Esophagus squamous epithelium (tissue), 5 donors: Measurements from ENCODE around the gene NAT9. TPM values are rescaled to one million over a fixed set of nuclear protein-coding genes. Genes with fewer than 3 reads are reported as not detected.

ENCODE experiments used
- DNase-seq: peaks from one replicate; lab custom pipeline; 2025; lab: John Stamatoyannopoulos, UW
- H3K27ac ChIP-seq, 4 donors: fragments of 200-600 bp; sonication (generic); one replicate each; pipeline ENCODE4 v1.5.1; 2016 to 2019; ENCODE audit warnings: mild to moderate bottlenecking in 1 of 4
- H3K27me3 ChIP-seq, 4 donors: fragments of 200-600 bp; sonication (generic); 1 replicate in 3 of 4; 2 replicates in 1 of 4; pipeline versions ENCODE4 v1.5.1 to v1.6.0; 2017 to 2021; ENCODE audit warnings: antibody characterized with exemption in 1 of 4
- H3K36me3 ChIP-seq, 3 donors: fragments of 200-600 bp; sonication (generic); one replicate each; pipeline ENCODE4 v1.5.1; 2016 to 2019
- H3K4me1 ChIP-seq, 3 donors: fragments of 200-600 bp; sonication (generic); one replicate each; pipeline ENCODE4 v1.5.1; 2017 to 2019
- H3K4me3 ChIP-seq, 4 donors: fragments of 200-600 bp; sonication (generic); 1 replicate in 3 of 4; 2 replicates in 1 of 4; pipeline ENCODE4 v1.5.1; 2016 to 2019; ENCODE audit warnings: mild to moderate bottlenecking in 2 of 4, moderate library complexity in 1 of 4
- H3K9me3 ChIP-seq, 3 donors: fragments of 200-600 bp; sonication (generic); one replicate each; pipeline ENCODE4 v1.5.1; 2016 to 2019
- POLR2A ChIP-seq, 4 donors: fragments of 450-650 bp; IDR thresholded peaks; one replicate each; pipeline ENCODE4 v1.6.1; 2017; ENCODE audit warnings: antibody characterized with exemption in 4 of 4, mild to moderate bottlenecking in 4 of 4, moderate library complexity in 3 of 4
- WGBS, 2 donors: methylation state at CpG; one replicate each; pipeline ENCODE4 v1.1.5; 2018; 5-methylcytosine and 5-hydroxymethylcytosine counted together
- intact Hi-C: fragments of 100-400 bp; cut with DNase I; formaldehyde crosslinking; loops from one replicate; pipeline ENCODE4 v1.15.0; 2022
- total RNA-seq, 4 donors: library from RNA; depleted of rRNA; stranded (reverse); fragments of >200 nt; gene quantifications; one replicate each; pipeline ENCODE4 v1.1.0, GENCODE V29; 2016
- TF ChIP-seq, protein P1 (sequence below), 6 experiments: fragments of 450-650 bp in 4 of 6; fragments of 200-600 bp in 2 of 6; sonication (generic) in 2 of 6; IDR thresholded peaks; one replicate each; pipeline ENCODE4 v1.5.1; 2016 to 2019; ENCODE audit warnings: antibody characterized with exemption in 6 of 6, mild to moderate bottlenecking in 4 of 6, moderate library complexity in 4 of 6
- donor health status: DM: yes; HTN: yes; CAD: no.

Gene NAT9
- total RNA-seq, 4 donors from 2014 or later = 17.3 to 29.8 (median 24.5) TPM

DNA sequence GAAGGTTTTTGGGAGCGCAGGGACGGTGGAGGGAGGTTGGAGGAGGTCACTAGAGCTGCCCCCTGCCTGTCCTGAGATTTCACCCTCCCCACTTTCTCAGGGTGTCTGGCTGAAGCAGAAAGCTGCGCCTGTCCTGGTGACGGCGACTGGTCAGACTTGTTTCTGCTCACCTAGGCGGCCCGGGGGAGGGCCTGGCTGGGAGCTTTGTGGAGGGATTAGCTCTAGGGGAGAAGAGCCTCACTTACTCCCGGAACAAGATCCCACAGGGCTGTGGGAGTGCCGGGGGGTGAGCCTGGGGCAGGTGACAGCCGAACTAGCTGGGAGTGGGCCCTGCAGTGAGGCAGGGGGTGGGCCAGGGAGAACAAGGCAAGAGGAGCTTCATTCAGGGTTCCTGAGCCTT lies 16.2 kb downstream of the NAT9 start:
- WGBS, 2 donors = 16 to 75% methylated on average over 2 to 4 of the region's 10 CpGs
- intact Hi-C loops = no loop called here
- TF ChIP-seq POLR2A (IDR thresholded peaks at IDR 0.05) = no peak
- TF ChIP-seq, protein P1, sequence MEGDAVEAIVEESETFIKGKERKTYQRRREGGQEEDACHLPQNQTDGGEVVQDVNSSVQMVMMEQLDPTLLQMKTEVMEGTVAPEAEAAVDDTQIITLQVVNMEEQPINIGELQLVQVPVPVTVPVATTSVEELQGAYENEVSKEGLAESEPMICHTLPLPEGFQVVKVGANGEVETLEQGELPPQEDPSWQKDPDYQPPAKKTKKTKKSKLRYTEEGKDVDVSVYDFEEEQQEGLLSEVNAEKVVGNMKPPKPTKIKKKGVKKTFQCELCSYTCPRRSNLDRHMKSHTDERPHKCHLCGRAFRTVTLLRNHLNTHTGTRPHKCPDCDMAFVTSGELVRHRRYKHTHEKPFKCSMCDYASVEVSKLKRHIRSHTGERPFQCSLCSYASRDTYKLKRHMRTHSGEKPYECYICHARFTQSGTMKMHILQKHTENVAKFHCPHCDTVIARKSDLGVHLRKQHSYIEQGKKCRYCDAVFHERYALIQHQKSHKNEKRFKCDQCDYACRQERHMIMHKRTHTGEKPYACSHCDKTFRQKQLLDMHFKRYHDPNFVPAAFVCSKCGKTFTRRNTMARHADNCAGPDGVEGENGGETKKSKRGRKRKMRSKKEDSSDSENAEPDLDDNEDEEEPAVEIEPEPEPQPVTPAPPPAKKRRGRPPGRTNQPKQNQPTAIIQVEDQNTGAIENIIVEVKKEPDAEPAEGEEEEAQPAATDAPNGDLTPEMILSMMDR (IDR thresholded peaks at IDR 0.05) = no peak
- Histone ChIP-seq H3K4me1 (peaks cover 56 to 98% (median 70%) of the 10 kb centered on the region in 3 donors), H3K4me3 (peak overlapping the region in 3 of 4 donors; percentile 23 to 47 (median 32)), H3K36me3 (peaks cover 0 to 41% (median 0%) of the 10 kb centered on the region in 3 donors), H3K27ac (peak overlapping the region; percentile 87 to 96 (median 90)), H3K27me3 (no peaks in the 10 kb centered on the region), H3K9me3 (no peaks in the 10 kb centered on the region)
- DNase-seq = no peak

DNA sequence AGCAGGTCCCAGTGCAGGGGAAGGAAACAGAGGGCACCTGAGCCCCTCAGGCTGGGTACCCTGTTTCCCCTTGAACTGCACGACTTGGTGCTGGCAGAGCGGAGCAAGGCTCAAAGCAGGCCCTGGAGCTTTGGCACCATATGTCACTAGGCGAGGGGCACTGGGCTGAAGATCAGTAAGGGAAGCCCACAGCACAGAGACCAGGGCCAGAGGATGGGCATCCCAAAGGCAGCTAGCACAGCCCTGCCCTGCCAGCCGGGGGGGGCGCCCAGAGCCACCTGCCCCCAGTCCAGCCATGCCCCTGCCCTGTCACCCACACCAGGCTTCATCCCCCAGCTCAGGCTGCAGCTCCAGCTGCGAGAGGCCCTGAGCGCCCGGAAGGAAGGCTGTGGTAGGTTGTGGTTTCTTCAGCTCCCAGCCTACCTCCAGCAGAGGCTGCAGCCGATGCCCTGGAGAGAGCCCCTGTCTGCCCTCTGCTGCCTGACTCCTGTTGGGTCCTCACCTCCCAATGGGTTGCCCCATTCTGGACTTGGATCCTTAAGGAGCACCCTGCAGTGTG lies 16.8 kb downstream of the NAT9 start:
- 40% methylated on average over 1 of the region's 9 CpGs; no CpG with 5 or more reads in 1 of the 2 donors for WGBS, 2 donors
- Histone ChIP-seq H3K36me3 (peaks cover 0 to 37% (median 0%) of the 10 kb centered on the region in 3 donors), H3K4me1 (peaks cover 61 to 100% (median 75%) of the 10 kb centered on the region in 3 donors), H3K27me3 (no peaks in the 10 kb centered on the region), H3K4me3 (peak overlapping the region in 3 of 4 donors; percentile 23 to 47 (median 32)), H3K27ac (peak overlapping the region; percentile 87 to 96 (median 90)), H3K9me3 (no peaks in the 10 kb centered on the region)
- intact Hi-C loops = no loop called here
- no peak for DNase-seq
- no peak for TF ChIP-seq POLR2A (IDR thresholded peaks at IDR 0.05)

GRCh38 chr17:74758848-74759168 lies 17.3 kb downstream of the NAT9 start:
- H3K27ac ChIP-seq = peak overlapping the region; percentile 87 to 96 (median 90)
- TF ChIP-seq, protein P1 (IDR thresholded peaks at IDR 0.05) = no peak
- peak in 1 of 4 donors; percentile 32 for TF ChIP-seq POLR2A (IDR thresholded peaks at IDR 0.05)
- H3K27me3 ChIP-seq = no peaks in the 10 kb centered on the region
- intact Hi-C loops = no loop called here
- no peaks in the 10 kb centered on the region for H3K9me3 ChIP-seq
- no peak for DNase-seq
- 37% methylated on average over 2 of the region's 2 CpGs; no CpG with 5 or more reads in 1 of the 2 donors for WGBS, 2 donors
- peaks cover 61 to 100% (median 79%) of the 10 kb centered on the region in 3 donors for H3K4me1 ChIP-seq
- H3K4me3 ChIP-seq = peak overlapping the region; percentile 2 to 47 (median 28)
- H3K36me3 ChIP-seq = peaks cover 0 to 31% (median 0%) of the 10 kb centered on the region in 3 donors

DNA sequence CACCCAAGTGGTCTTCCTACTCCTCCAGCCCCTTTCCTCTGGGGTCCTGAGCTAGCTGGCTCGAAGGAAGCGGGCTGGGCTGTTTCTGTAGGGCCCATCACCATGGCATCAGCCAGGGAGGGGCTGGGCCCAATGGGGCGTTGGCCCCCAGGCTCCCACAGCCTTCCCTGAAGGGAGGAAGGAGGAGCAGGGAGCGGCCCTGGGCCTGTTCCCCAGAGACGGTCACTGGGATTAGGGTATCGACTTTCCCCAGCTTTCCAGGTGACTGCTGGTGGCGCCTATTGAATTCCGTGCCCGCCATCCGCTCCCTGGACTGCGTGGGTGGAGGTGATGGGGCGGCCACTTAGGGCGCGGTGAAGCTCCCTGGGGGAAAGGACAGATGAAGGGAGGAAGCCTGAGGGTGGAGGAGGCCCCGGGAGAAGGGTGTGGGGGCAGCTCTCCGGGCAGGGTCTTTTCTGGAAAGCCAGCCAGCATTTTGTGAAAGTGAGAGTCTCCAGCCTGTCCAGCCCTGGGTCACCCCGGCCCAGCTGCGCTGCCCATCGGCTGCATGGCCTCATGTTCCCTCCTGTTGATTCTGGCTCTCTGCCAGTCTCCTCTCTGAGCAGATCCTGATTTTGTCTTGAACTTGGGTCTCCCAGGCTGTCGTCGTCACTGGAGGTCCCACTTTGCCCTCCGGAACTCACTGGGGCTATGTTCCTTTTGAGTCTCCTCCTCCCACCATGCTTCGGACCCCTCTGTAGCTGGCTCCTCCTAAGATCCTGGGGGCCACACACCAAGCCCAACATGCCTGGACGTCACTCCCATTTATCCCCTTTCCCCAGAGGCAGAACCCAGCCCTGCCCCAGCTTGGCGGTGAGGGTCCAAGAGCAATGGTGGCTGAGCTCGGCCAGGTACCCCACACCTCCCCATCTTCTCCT lies 18.0 kb downstream of the NAT9 start:
- intact Hi-C loops = no loop called here

DNA sequence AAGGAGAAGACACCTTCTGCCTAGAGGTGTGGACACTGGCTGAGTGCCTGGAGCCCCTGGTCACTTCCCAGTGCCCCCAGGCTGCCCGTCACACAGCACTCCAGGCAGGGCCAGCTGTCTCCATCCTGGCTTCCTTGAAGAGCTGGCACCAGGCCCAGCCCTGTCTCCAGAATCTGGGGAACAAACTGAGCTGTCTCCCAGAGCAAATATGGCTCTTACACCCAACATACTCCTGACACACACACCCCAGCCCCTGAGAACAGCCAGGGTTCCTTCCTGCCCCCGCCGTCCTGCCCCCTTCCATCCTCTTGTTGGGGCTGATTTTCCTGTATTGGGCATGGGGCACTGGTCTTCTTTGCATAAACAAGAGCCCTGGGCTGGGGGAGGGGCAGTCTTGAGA lies 18.6 kb downstream of the NAT9 start:
- peak overlapping the region in 3 of 4 donors; percentile 23 to 47 (median 32) for H3K4me3 ChIP-seq
- peaks cover 73 to 100% (median 89%) of the 10 kb centered on the region in 3 donors for H3K4me1 ChIP-seq
- peaks cover 0 to 28% (median 0%) of the 10 kb centered on the region in 3 donors for H3K36me3 ChIP-seq
- H3K9me3 ChIP-seq = no peaks in the 10 kb centered on the region
- intact Hi-C loops = no loop called here
- no peak for DNase-seq
- H3K27ac ChIP-seq = peak overlapping the region; percentile 87 to 96 (median 90)
- no peaks in the 10 kb centered on the region for H3K27me3 ChIP-seq
- TF ChIP-seq, protein P1 (IDR thresholded peaks at IDR 0.05) = no peak
- no peak for TF ChIP-seq POLR2A (IDR thresholded peaks at IDR 0.05)
- WGBS, 2 donors = 29 to 53% methylated on average over 1 to 2 of the region's 3 CpGs

More for the DNA sequence above, 18.0 kb downstream of the NAT9 start:
- peaks cover 67 to 100% (median 85%) of the 10 kb centered on the region in 3 donors for H3K4me1 ChIP-seq
- peaks cover 0 to 28% (median 0%) of the 10 kb centered on the region in 3 donors for H3K36me3 ChIP-seq
- no peak for TF ChIP-seq POLR2A (IDR thresholded peaks at IDR 0.05)
- TF ChIP-seq, protein P1 (IDR thresholded peaks at IDR 0.05) = no peak
- H3K27ac ChIP-seq = peak overlapping the region; percentile 87 to 96 (median 90)
- no peaks in the 10 kb centered on the region for H3K9me3 ChIP-seq
- no peak for DNase-seq
- WGBS, 2 donors = 4 to 21% methylated on average over 5 to 8 of the region's 26 CpGs
- no peaks in the 10 kb centered on the region for H3K27me3 ChIP-seq
- H3K4me3 ChIP-seq = peak overlapping the region; percentile 2 to 47 (median 28)
